Measurements from ENCODE around the gene MGLL. TPM values are rescaled to one million over a fixed set of nuclear protein-coding genes. Genes with fewer than 3 reads are reported as not detected.

Gene MGLL
- total RNA-seq, 1 experiment from 2014 or later = 2.1 TPM

GRCh38 chr3:127661600-127661999 is 160.7 kb downstream of the MGLL start:
- intact Hi-C loops (cut with micrococcal nuclease; ENCODE audit: unreplicated experiment) = no loop called here
- Histone ChIP-seq H3K4me1 (ENCODE audit: control insufficient read depth, insufficient read depth, low read length) (no peaks in the 10 kb centered on the region), H3K9me3 (ENCODE audit: control insufficient read depth, insufficient read depth, low read depth, low read length) (no peaks in the 10 kb centered on the region), H3K27me3 (ENCODE audit: control insufficient read depth, insufficient read depth, low read length) (no peaks in the 10 kb centered on the region), H3K4me3 (ENCODE audit: low read depth in 2 of 2, low read length in 2 of 2) (no peak overlapping the region), H3K36me3 (ENCODE audit: control insufficient read depth, insufficient read depth, low read length) (no peaks in the 10 kb centered on the region), H3K27ac (ENCODE audit: low read length) (no peak overlapping the region)
- DNase-seq (ENCODE audit: low read depth, low spot score) = no peak
- in situ Hi-C loops (cut with HindIII; ENCODE audit: low pct_unique_long_range_greater_than_20kb, low sequenced_read_pairs) = no loop called here
- ChIA-PET CTCF (interaction anchor here (1.4 kb wide), 1 partner anchor 33 kb away, joined by 3 read pairs; no protein-coding TSS in a partner anchor), POLR2A (no interaction called here)
- no peak for ATAC-seq
- TF ChIP-seq, protein P1, sequence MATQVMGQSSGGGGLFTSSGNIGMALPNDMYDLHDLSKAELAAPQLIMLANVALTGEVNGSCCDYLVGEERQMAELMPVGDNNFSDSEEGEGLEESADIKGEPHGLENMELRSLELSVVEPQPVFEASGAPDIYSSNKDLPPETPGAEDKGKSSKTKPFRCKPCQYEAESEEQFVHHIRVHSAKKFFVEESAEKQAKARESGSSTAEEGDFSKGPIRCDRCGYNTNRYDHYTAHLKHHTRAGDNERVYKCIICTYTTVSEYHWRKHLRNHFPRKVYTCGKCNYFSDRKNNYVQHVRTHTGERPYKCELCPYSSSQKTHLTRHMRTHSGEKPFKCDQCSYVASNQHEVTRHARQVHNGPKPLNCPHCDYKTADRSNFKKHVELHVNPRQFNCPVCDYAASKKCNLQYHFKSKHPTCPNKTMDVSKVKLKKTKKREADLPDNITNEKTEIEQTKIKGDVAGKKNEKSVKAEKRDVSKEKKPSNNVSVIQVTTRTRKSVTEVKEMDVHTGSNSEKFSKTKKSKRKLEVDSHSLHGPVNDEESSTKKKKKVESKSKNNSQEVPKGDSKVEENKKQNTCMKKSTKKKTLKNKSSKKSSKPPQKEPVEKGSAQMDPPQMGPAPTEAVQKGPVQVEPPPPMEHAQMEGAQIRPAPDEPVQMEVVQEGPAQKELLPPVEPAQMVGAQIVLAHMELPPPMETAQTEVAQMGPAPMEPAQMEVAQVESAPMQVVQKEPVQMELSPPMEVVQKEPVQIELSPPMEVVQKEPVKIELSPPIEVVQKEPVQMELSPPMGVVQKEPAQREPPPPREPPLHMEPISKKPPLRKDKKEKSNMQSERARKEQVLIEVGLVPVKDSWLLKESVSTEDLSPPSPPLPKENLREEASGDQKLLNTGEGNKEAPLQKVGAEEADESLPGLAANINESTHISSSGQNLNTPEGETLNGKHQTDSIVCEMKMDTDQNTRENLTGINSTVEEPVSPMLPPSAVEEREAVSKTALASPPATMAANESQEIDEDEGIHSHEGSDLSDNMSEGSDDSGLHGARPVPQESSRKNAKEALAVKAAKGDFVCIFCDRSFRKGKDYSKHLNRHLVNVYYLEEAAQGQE (IDR thresholded peaks at IDR 0.05; ENCODE audit: insufficient read depth in 1 of 2, low read depth in 2 of 2, low read length in 1 of 2) = no peak
- TF ChIP-seq, protein P2, sequence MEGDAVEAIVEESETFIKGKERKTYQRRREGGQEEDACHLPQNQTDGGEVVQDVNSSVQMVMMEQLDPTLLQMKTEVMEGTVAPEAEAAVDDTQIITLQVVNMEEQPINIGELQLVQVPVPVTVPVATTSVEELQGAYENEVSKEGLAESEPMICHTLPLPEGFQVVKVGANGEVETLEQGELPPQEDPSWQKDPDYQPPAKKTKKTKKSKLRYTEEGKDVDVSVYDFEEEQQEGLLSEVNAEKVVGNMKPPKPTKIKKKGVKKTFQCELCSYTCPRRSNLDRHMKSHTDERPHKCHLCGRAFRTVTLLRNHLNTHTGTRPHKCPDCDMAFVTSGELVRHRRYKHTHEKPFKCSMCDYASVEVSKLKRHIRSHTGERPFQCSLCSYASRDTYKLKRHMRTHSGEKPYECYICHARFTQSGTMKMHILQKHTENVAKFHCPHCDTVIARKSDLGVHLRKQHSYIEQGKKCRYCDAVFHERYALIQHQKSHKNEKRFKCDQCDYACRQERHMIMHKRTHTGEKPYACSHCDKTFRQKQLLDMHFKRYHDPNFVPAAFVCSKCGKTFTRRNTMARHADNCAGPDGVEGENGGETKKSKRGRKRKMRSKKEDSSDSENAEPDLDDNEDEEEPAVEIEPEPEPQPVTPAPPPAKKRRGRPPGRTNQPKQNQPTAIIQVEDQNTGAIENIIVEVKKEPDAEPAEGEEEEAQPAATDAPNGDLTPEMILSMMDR (IDR thresholded peaks at IDR 0.05) = no peak
- TF ChIP-seq SIN3A (IDR thresholded peaks at IDR 0.05; ENCODE audit: borderline replicate concordance, insufficient read depth, low read depth, low read length) (no peak), POLR2AphosphoS5 (IDR thresholded peaks at IDR 0.05; ENCODE audit: low read depth, low read length) (no peak), TCF7L2 (IDR thresholded peaks at IDR 0.05; ENCODE audit: low read depth, low read length) (no peak)
- BruUV-seq (replicated peaks) = no TSS peak

DNA sequence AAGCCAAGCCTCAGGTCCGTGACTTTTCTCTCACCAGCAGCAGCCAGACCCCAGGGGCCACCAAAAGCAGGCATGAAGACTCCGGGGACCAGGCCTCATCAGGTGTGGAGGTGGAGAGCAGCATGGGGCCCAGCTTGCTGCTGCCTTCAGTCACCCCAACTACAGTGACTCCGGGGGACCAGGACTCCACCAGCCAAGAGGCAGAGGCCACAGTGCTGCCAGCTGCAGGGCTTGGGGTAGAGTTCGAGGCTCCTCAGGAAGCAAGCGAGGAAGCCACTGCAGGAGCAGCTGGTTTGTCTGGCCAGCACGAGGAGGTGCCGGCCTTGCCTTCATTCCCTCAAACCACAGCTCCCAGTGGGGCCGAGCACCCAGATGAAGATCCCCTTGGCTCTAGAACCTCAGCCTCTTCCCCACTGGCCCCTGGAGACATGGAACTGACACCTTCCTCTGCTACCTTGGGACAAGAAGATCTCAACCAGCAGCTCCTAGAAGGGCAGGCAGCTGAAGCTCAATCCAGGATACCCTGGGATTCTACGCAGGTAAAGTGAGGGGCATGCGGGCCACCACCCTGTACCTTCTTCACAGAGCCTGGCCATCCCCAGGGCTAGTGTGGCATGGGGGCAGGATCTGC is 161.6 kb downstream of the MGLL start:
- ATAC-seq (no peak), DNase-seq (ENCODE audit: low read depth, low spot score) (no peak)
- ChIA-PET CTCF (interaction anchor here (0.6 kb wide), 1 partner anchor 723 kb away, joined by 3 read pairs; no protein-coding TSS in a partner anchor), POLR2A (no interaction called here)
- Histone ChIP-seq H3K9me3 (ENCODE audit: control insufficient read depth, insufficient read depth, low read depth, low read length) (no peaks in the 10 kb centered on the region), H3K27me3 (ENCODE audit: control insufficient read depth, insufficient read depth, low read length) (no peaks in the 10 kb centered on the region), H3K27ac (ENCODE audit: low read length) (no peak overlapping the region), H3K4me3 (ENCODE audit: low read depth in 2 of 2, low read length in 2 of 2) (no peak overlapping the region), H3K4me1 (ENCODE audit: control insufficient read depth, insufficient read depth, low read length) (no peaks in the 10 kb centered on the region), H3K36me3 (ENCODE audit: control insufficient read depth, insufficient read depth, low read length) (no peaks in the 10 kb centered on the region)
- intact Hi-C loops (cut with micrococcal nuclease; ENCODE audit: unreplicated experiment) (no loop called here), in situ Hi-C loops (cut with HindIII; ENCODE audit: low pct_unique_long_range_greater_than_20kb, low sequenced_read_pairs) (no loop called here)
- TF ChIP-seq SIN3A (IDR thresholded peaks at IDR 0.05; ENCODE audit: borderline replicate concordance, insufficient read depth, low read depth, low read length) = no peak
- TF ChIP-seq, protein P1 (IDR thresholded peaks at IDR 0.05; ENCODE audit: insufficient read depth in 1 of 2, low read depth in 2 of 2, low read length in 1 of 2) = no peak
- no peak for TF ChIP-seq POLR2AphosphoS5 (IDR thresholded peaks at IDR 0.05; ENCODE audit: low read depth, low read length)
- TF ChIP-seq, protein P2 (IDR thresholded peaks at IDR 0.05) = no peak
- no peak for TF ChIP-seq TCF7L2 (IDR thresholded peaks at IDR 0.05; ENCODE audit: low read depth, low read length)
- BruUV-seq (replicated peaks) = no TSS peak
